ENCODE results near the gene ZNF862. TPM values are rescaled to one million over a fixed set of nuclear protein-coding genes. Genes with fewer than 3 reads are reported as not detected.

ZNF862 gene
- polyA plus RNA-seq, 10 donors, result 8.3 to 13.3 (median 10.1) TPM

Other genes starting within 250 kb of the ZNF862 start
- gene ZNF467, start 64.8 kb upstream of the ZNF862 start, polyA plus RNA-seq (ENCODE audit: insufficient read length in 10 of 10), result 1 to 10 TPM; 5.3 to 9.4 (median 7.1) TPM
- 10 to 100 TPM in 3 of 10 donors, 1 to 10 TPM in 7; 5.6 to 11.3 (median 9.0) TPM for gene ATP6V0E2, start 35.6 kb downstream of the ZNF862 start, polyA plus RNA-seq (ENCODE audit: insufficient read length in 10 of 10)

Measured in muscle of back (tissue), 10 donors.